ENCODE results near the gene HIF3A. TPM values are rescaled to one million over a fixed set of nuclear protein-coding genes. Genes with fewer than 3 reads are reported as not detected.

The HIF3A gene
- total RNA-seq, 4 donors from 2014 or later: 98.2 to 268 (median 160) TPM

DNA sequence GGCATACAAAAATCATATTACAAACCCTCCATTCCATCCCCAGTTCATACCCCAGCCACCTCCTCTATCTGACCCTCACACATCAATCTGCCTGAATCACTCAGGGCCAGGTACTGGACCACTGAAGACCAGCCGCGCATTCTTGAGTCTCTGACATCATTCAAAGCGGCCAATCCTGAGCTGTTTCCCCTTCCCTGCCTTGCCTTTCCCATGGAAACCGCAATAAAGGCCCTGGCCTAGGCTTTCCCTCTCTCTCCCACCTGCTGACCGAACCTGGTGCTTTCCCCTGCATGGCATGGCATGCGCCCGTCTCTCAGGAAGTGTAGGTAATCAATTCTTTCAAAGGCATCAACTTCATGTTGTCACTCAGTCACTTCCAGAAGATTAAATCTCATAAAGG lies 17.7 kb upstream of the HIF3A start:
- no peak for DNase-seq (ENCODE audit: extremely low spot score)
- no peak overlapping the region for H3K4me3 ChIP-seq
- H3K36me3 ChIP-seq: no peaks in the 10 kb centered on the region
- intact Hi-C loops (cut with DNase I): no loop called here
- no peaks in the 10 kb centered on the region for H3K27me3 ChIP-seq
- no peak for TF ChIP-seq POLR2AphosphoS5 (IDR thresholded peaks at IDR 0.05)
- TF ChIP-seq EP300 (IDR thresholded peaks at IDR 0.05): no peak
- TF ChIP-seq, protein P1, sequence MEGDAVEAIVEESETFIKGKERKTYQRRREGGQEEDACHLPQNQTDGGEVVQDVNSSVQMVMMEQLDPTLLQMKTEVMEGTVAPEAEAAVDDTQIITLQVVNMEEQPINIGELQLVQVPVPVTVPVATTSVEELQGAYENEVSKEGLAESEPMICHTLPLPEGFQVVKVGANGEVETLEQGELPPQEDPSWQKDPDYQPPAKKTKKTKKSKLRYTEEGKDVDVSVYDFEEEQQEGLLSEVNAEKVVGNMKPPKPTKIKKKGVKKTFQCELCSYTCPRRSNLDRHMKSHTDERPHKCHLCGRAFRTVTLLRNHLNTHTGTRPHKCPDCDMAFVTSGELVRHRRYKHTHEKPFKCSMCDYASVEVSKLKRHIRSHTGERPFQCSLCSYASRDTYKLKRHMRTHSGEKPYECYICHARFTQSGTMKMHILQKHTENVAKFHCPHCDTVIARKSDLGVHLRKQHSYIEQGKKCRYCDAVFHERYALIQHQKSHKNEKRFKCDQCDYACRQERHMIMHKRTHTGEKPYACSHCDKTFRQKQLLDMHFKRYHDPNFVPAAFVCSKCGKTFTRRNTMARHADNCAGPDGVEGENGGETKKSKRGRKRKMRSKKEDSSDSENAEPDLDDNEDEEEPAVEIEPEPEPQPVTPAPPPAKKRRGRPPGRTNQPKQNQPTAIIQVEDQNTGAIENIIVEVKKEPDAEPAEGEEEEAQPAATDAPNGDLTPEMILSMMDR (IDR thresholded peaks at IDR 0.05): no peak
- no peak for TF ChIP-seq POLR2A (IDR thresholded peaks at IDR 0.05; ENCODE audit: low read depth)
- WGBS: 85% methylated on average over 7 of the region's 7 CpGs
- no peak overlapping the region for H3K27ac ChIP-seq (replicated peaks in 1 of 4)
- no peaks in the 10 kb centered on the region for H3K9me3 ChIP-seq
- peaks cover 12 to 21% (median 13%) of the 10 kb centered on the region in 4 donors for H3K4me1 ChIP-seq

GRCh38 chr19:46283771-46284170 lies 13.1 kb upstream of the HIF3A start:
- Histone ChIP-seq H3K4me1 (peaks cover 13 to 31% (median 13%) of the 10 kb centered on the region in 4 donors), H3K9me3 (no peaks in the 10 kb centered on the region), H3K27ac (replicated peaks in 1 of 4) (peak overlapping the region; percentile 48 to 64 (median 64)), H3K27me3 (no peaks in the 10 kb centered on the region), H3K4me3 (no peak overlapping the region), H3K36me3 (no peaks in the 10 kb centered on the region)
- 75% methylated on average over 1 of the region's 4 CpGs for WGBS
- intact Hi-C loops (cut with DNase I): loop anchor here (5.0 to 10.0 kb wide), 3 partner anchors 61 to 204 kb away; partner anchors contain the start of gene PPP5C
- TF ChIP-seq POLR2A (IDR thresholded peaks at IDR 0.05; ENCODE audit: low read depth) (no peak), POLR2AphosphoS5 (IDR thresholded peaks at IDR 0.05) (peak; percentile 47 to 66)
- TF ChIP-seq, protein P1 (IDR thresholded peaks at IDR 0.05): no peak
- DNase-seq (ENCODE audit: extremely low spot score): no peak

- 87% methylated on average over 6 of the region's 9 CpGs for WGBS
- Histone ChIP-seq H3K4me3 (no peak overlapping the region), H3K27me3 (no peaks in the 10 kb centered on the region), H3K27ac (replicated peaks in 1 of 4) (no peak overlapping the region), H3K36me3 (no peaks in the 10 kb centered on the region), H3K9me3 (peaks cover 0 to 2% (median under 1%) of the 10 kb centered on the region in 4 donors), H3K4me1 (peaks cover 16 to 39% (median 21%) of the 10 kb centered on the region in 4 donors)
- intact Hi-C loops (cut with DNase I): loop anchor here (5.0 to 10.0 kb wide), 3 partner anchors 60 to 203 kb away; partner anchors contain the start of gene PPP5C
- TF ChIP-seq EP300 (IDR thresholded peaks at IDR 0.05) (no peak), POLR2AphosphoS5 (IDR thresholded peaks at IDR 0.05) (no peak), POLR2A (IDR thresholded peaks at IDR 0.05; ENCODE audit: low read depth) (no peak)
- TF ChIP-seq, protein P1 (IDR thresholded peaks at IDR 0.05): no peak
- no peak for DNase-seq (ENCODE audit: extremely low spot score)
Observed at GRCh38 chr19:46284635-46285034, 12.2 kb upstream of the HIF3A start.

- no peak overlapping the region for H3K4me3 ChIP-seq
- intact Hi-C loops (cut with DNase I): loop anchor here (10.0 kb wide), 1 partner anchor 57 kb away; the partner anchor contains the start of gene PPP5C
- H3K4me1 ChIP-seq: peaks cover 13 to 31% (median 14%) of the 10 kb centered on the region in 4 donors
- WGBS: 73% methylated on average over 7 of the region's 7 CpGs
- TF ChIP-seq POLR2A (IDR thresholded peaks at IDR 0.05; ENCODE audit: low read depth) (no peak), EP300 (IDR thresholded peaks at IDR 0.05) (no peak), POLR2AphosphoS5 (IDR thresholded peaks at IDR 0.05) (no peak)
- TF ChIP-seq, protein P1 (IDR thresholded peaks at IDR 0.05): no peak
- no peaks in the 10 kb centered on the region for H3K36me3 ChIP-seq
- no peak for DNase-seq (ENCODE audit: extremely low spot score)
- H3K27me3 ChIP-seq: no peaks in the 10 kb centered on the region
- H3K27ac ChIP-seq (replicated peaks in 1 of 4): no peak overlapping the region
- H3K9me3 ChIP-seq: peaks cover 0 to 11% (median 5%) of the 10 kb centered on the region in 4 donors
Observed at GRCh38 chr19:46287585-46287984, 9.3 kb upstream of the HIF3A start.
